HepG2 (cell line): ENCODE measurements around the gene CCL17. TPM values are rescaled to one million over a fixed set of nuclear protein-coding genes. Genes with fewer than 3 reads are reported as not detected.

Experiments used
- GZF1 ChIP-seq: sonication (generic); formaldehyde crosslinking; IDR thresholded peaks from 2 replicates; pipeline ENCODE4 v1.5.1; 2020; ENCODE audit warnings: mild to moderate bottlenecking, missing genetic modification reagents
- JUNB ChIP-seq: sonication (generic); formaldehyde crosslinking; IDR thresholded peaks from 2 replicates; pipeline ENCODE4 v1.8.0; 2022; ENCODE audit warnings: missing genetic modification reagents, mild to moderate bottlenecking, borderline replicate concordance
- KAT8 ChIP-seq: IDR thresholded peaks from 2 replicates; pipeline ENCODE4 v1.6.1; 2016; ENCODE audit warnings: missing genetic modification reagents, missing compliant biosample characterization
- KLF9 ChIP-seq: IDR thresholded peaks from 2 replicates; pipeline ENCODE4 v1.6.1; 2016; ENCODE audit warnings: low read depth
- MIER2 ChIP-seq: IDR thresholded peaks from 2 replicates; pipeline ENCODE4 v1.6.1; 2016; ENCODE audit warnings: missing biosample characterization, missing genetic modification reagents
- SRSF1 ChIP-seq: fragments of 200-400 bp; formaldehyde crosslinking; optimal IDR thresholded peaks from 2 replicates; pipeline ENCODE3; 2017; ENCODE audit warnings: mild to moderate bottlenecking, low read depth, low read length, moderate library complexity
- SRY ChIP-seq: sonication (generic); formaldehyde crosslinking; IDR thresholded peaks from 2 replicates; pipeline ENCODE4 v1.8.0; 2022; ENCODE audit warnings: mild to moderate bottlenecking, missing genetic modification reagents
- U2AF1 ChIP-seq: fragments of 200-400 bp; formaldehyde crosslinking; optimal IDR thresholded peaks from 2 replicates; pipeline ENCODE3; 2017; ENCODE audit warnings: mild to moderate bottlenecking, low read depth, low read length
- ZNF225 ChIP-seq: sonication (generic); formaldehyde crosslinking; IDR thresholded peaks from 2 replicates; pipeline ENCODE4 v1.4.0; 2020; ENCODE audit warnings: mild to moderate bottlenecking, missing genetic modification reagents
- ZNF431 ChIP-seq: sonication (generic); formaldehyde crosslinking; IDR thresholded peaks from 2 replicates; pipeline ENCODE4 v1.9.0; 2022; ENCODE audit warnings: missing genetic modification reagents, low read depth, mild to moderate bottlenecking, borderline replicate concordance
- ZNF441 ChIP-seq: sonication (generic); formaldehyde crosslinking; IDR thresholded peaks from 2 replicates; pipeline ENCODE4 v1.7.0; 2021; ENCODE audit warnings: missing genetic modification reagents, borderline replicate concordance
- polyA plus RNA-seq, 8 experiments: library from polyadenylated mRNA; depleted of rRNA in 3 of 8; stranded (reverse) in 7 of 8; unstranded in 1 of 8; fragments of >200 nt; fragmentation: Illumina TruSeq in 4 of 8; extraction: Trizol in 4 of 8; gene quantifications; 2 replicates each; pipeline versions ENCODE4 v1.2.1 to v1.2.3, GENCODE V29; 2011 to 2016; ENCODE audit warnings: low read depth in 4 of 8, missing spikeins in 1 of 8, mixed read lengths in 1 of 8; ENCODE audit not compliant: insufficient read depth in 1 of 8
- total RNA-seq, 5 experiments: library from RNA; depleted of rRNA; stranded (reverse); fragments of >200 nt; fragmentation: Illumina TruSeq; extraction: Trizol; gene quantifications; 2 replicates each; pipeline ENCODE4 v1.2.3, GENCODE V29; 2016; ENCODE audit warnings: low read depth in 1 of 5
- TF ChIP-seq, protein P1 (sequence below): sonication (generic); formaldehyde crosslinking; IDR thresholded peaks from 2 replicates; pipeline ENCODE4 v1.8.0; 2022; ENCODE audit warnings: missing genetic modification reagents, mild to moderate bottlenecking, moderate library complexity, borderline replicate concordance
- TF ChIP-seq, protein P2 (sequence below): sonication (generic); formaldehyde crosslinking; conservative IDR thresholded peaks from 2 replicates; pipeline ENCODE4 v1.8.0; 2022; ENCODE audit warnings: low read depth, missing genetic modification reagents
- TF ChIP-seq, protein P3 (sequence below): sonication (generic); formaldehyde crosslinking; IDR thresholded peaks from 2 replicates; pipeline ENCODE4 v1.5.0; 2020; ENCODE audit warnings: mild to moderate bottlenecking, missing genetic modification reagents
- TF ChIP-seq, protein P4 (sequence below): sonication (generic); formaldehyde crosslinking; IDR thresholded peaks from 2 replicates; pipeline ENCODE4 v1.5.1; 2020; ENCODE audit warnings: missing genetic modification reagents, mild to moderate bottlenecking, borderline replicate concordance
- TF ChIP-seq, protein P5 (sequence below): sonication (generic); formaldehyde crosslinking; IDR thresholded peaks from 2 replicates; pipeline ENCODE4 v1.4.0; 2020; ENCODE audit warnings: missing genetic modification reagents, mild to moderate bottlenecking, borderline replicate concordance

CCL17 gene
- total and polyA plus RNA-seq, 2 of the 13 experiments (the other 11 are each of a cell fraction or from before 2014, with no cell fraction given), result not detected

DNA sequence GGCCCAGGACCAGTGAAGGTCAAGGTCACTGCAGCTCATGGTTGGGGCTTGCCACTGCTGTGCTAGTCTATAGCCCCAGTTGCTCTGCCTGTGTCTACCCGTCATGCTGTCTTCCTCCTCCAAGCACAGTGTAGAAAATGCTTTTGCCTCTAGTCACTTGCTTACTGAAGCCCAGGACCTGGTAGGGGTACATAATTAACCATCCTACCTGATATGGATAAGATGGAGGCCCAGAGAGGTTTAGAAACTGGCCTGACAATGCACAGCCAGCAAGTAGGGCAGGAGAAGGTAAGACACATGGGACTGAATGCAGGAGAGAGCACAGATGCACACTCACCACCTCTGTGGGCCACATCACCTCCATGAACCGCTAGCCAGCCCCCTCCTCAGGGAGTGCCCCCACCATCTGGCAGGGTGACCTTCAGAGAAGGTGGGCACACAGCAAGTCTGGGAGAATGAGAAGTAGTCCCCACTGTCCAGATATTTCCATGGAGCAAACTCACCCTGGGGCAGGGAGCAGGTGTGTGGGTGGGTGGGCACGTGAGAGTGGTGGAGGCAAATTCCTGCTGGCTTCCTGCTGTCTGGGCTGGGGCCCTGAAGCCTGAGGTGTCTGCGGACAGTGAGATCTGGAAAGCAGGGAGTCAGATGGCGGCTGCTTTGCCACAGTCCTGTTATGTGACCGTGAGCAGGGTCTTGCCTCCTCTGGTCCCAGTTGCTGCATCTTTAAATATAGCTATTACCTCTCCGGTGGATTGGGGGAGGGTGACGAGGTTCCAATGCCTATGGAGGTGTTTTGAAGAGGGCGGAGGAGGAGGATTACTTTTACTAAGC is 31.2 kb upstream of the CCL17 start (continued):
- TF ChIP-seq KAT8 (CRISPR knock-in tag) (no peak; the same call in 1 of the 2 replicates), U2AF1 (peak; percentile 49), KLF9 (CRISPR knock-in tag) (no peak; the same call in 1 of the 2 replicates), ZNF225 (no peak), ZNF431 (peak; percentile 33; the same call in 1 of the 2 replicates), ZNF441 (CRISPR knock-in tag) (no peak; the same call in none of the 2 replicates), JUNB (CRISPR knock-in tag) (peak; percentile 6; the same call in 1 of the 2 replicates), SRSF1 (no peak), GZF1 (CRISPR knock-in tag) (no peak), MIER2 (CRISPR knock-in tag) (0 out of 2 replicates have a peak, but pooled peaks have one; percentile 27), SRY (peak; percentile 31; the same call in 1 of the 2 replicates)
- TF ChIP-seq, protein P1, sequence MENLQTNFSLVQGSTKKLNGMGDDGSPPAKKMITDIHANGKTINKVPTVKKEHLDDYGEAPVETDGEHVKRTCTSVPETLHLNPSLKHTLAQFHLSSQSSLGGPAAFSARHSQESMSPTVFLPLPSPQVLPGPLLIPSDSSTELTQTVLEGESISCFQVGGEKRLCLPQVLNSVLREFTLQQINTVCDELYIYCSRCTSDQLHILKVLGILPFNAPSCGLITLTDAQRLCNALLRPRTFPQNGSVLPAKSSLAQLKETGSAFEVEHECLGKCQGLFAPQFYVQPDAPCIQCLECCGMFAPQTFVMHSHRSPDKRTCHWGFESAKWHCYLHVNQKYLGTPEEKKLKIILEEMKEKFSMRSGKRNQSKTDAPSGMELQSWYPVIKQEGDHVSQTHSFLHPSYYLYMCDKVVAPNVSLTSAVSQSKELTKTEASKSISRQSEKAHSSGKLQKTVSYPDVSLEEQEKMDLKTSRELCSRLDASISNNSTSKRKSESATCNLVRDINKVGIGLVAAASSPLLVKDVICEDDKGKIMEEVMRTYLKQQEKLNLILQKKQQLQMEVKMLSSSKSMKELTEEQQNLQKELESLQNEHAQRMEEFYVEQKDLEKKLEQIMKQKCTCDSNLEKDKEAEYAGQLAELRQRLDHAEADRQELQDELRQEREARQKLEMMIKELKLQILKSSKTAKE (CRISPR knock-in tag), result no peak; the same call in 1 of the 2 replicates
- TF ChIP-seq, protein P2, sequence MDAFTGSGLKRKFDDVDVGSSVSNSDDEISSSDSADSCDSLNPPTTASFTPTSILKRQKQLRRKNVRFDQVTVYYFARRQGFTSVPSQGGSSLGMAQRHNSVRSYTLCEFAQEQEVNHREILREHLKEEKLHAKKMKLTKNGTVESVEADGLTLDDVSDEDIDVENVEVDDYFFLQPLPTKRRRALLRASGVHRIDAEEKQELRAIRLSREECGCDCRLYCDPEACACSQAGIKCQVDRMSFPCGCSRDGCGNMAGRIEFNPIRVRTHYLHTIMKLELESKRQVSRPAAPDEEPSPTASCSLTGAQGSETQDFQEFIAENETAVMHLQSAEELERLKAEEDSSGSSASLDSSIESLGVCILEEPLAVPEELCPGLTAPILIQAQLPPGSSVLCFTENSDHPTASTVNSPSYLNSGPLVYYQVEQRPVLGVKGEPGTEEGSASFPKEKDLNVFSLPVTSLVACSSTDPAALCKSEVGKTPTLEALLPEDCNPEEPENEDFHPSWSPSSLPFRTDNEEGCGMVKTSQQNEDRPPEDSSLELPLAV (CRISPR knock-in tag), result 0 out of 2 replicates have a peak, but pooled peaks have one; percentile 12
- TF ChIP-seq, protein P3, sequence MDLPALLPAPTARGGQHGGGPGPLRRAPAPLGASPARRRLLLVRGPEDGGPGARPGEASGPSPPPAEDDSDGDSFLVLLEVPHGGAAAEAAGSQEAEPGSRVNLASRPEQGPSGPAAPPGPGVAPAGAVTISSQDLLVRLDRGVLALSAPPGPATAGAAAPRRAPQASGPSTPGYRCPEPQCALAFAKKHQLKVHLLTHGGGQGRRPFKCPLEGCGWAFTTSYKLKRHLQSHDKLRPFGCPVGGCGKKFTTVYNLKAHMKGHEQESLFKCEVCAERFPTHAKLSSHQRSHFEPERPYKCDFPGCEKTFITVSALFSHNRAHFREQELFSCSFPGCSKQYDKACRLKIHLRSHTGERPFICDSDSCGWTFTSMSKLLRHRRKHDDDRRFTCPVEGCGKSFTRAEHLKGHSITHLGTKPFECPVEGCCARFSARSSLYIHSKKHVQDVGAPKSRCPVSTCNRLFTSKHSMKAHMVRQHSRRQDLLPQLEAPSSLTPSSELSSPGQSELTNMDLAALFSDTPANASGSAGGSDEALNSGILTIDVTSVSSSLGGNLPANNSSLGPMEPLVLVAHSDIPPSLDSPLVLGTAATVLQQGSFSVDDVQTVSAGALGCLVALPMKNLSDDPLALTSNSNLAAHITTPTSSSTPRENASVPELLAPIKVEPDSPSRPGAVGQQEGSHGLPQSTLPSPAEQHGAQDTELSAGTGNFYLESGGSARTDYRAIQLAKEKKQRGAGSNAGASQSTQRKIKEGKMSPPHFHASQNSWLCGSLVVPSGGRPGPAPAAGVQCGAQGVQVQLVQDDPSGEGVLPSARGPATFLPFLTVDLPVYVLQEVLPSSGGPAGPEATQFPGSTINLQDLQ (CRISPR knock-in tag), result no peak
- TF ChIP-seq, protein P4, sequence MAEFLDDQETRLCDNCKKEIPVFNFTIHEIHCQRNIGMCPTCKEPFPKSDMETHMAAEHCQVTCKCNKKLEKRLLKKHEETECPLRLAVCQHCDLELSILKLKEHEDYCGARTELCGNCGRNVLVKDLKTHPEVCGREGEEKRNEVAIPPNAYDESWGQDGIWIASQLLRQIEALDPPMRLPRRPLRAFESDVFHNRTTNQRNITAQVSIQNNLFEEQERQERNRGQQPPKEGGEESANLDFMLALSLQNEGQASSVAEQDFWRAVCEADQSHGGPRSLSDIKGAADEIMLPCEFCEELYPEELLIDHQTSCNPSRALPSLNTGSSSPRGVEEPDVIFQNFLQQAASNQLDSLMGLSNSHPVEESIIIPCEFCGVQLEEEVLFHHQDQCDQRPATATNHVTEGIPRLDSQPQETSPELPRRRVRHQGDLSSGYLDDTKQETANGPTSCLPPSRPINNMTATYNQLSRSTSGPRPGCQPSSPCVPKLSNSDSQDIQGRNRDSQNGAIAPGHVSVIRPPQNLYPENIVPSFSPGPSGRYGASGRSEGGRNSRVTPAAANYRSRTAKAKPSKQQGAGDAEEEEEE (CRISPR knock-in tag), result 0 out of 2 replicates have a peak, but pooled peaks have one; percentile 20
- TF ChIP-seq, protein P5, sequence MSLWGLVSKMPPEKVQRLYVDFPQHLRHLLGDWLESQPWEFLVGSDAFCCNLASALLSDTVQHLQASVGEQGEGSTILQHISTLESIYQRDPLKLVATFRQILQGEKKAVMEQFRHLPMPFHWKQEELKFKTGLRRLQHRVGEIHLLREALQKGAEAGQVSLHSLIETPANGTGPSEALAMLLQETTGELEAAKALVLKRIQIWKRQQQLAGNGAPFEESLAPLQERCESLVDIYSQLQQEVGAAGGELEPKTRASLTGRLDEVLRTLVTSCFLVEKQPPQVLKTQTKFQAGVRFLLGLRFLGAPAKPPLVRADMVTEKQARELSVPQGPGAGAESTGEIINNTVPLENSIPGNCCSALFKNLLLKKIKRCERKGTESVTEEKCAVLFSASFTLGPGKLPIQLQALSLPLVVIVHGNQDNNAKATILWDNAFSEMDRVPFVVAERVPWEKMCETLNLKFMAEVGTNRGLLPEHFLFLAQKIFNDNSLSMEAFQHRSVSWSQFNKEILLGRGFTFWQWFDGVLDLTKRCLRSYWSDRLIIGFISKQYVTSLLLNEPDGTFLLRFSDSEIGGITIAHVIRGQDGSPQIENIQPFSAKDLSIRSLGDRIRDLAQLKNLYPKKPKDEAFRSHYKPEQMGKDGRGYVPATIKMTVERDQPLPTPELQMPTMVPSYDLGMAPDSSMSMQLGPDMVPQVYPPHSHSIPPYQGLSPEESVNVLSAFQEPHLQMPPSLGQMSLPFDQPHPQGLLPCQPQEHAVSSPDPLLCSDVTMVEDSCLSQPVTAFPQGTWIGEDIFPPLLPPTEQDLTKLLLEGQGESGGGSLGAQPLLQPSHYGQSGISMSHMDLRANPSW (CRISPR knock-in tag), result peak; percentile 93; the same call in 1 of the 2 replicates
